AG09309 (cell line): Measurements from ENCODE around the gene CALHM1.

Experiments used
- DNase-seq: peaks from one replicate; pipeline ENCODE4 v3.0.0-alpha.2; 2010; ENCODE audit warnings: low read depth
- H3K4me3 ChIP-seq: 2 replicates; pipeline ENCODE4 v1.5.1; 2011; ENCODE audit warnings: mild to moderate bottlenecking, low read depth, low read length, moderate library complexity; ENCODE audit not compliant: control insufficient read depth
- CTCF ChIP-seq: IDR thresholded peaks from 2 replicates; pipeline ENCODE4 v1.5.1; 2011; ENCODE audit warnings: mild to moderate bottlenecking, low read depth, low read length, inconsistent platforms; ENCODE audit not compliant: insufficient read depth, control insufficient read depth; ENCODE audit errors: missing control alignments

CALHM1 gene

GRCh38 chr10:103481974-103482531 is 23.4 kb upstream of the CALHM1 start:
- peak; percentile 75 for TF ChIP-seq CTCF
- peak; percentile 32 for DNase-seq
- H3K4me3 ChIP-seq = no peak overlapping the region

DNA sequence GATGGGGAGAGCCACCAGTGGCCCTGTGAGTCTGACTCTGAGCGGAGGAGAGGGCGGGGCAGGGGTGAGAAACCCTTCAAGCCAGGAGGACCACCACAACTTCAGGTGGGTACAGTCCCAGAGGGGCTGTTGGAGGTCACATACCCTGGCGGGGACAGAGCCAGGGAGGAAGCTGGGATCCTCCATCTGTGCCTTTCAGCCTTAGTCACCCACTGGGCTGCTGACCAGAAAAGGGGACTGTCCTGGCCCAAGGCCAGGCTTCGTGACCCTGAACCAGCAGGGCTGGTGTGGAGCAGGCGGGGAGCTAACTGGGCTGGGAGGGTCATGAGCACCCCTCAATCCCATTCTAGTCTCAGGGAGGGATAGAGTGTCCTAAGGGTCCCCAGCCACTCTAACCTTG is 21.8 kb upstream of the CALHM1 start:
- no peak for TF ChIP-seq CTCF
- no peak overlapping the region for H3K4me3 ChIP-seq
- DNase-seq = no peak

- DNase-seq = no peak
- H3K4me3 ChIP-seq = no peak within 1 kb of the TSS
- TF ChIP-seq CTCF = no peak
Measured at GRCh38 chr10:103479135-103479534, 20.4 kb upstream of the CALHM1 start, which contains the start of gene CALHM3. Gene CALHM3 (minus strand): TSS chr10:103479240. CDS start chr10:103479032, 208 bp downstream.

GRCh38 chr10:103478671-103479070 is 20.0 kb upstream of the CALHM1 start:
- H3K4me3 ChIP-seq = no peak overlapping the region
- TF ChIP-seq CTCF = no peak
- no peak for DNase-seq

DNA sequence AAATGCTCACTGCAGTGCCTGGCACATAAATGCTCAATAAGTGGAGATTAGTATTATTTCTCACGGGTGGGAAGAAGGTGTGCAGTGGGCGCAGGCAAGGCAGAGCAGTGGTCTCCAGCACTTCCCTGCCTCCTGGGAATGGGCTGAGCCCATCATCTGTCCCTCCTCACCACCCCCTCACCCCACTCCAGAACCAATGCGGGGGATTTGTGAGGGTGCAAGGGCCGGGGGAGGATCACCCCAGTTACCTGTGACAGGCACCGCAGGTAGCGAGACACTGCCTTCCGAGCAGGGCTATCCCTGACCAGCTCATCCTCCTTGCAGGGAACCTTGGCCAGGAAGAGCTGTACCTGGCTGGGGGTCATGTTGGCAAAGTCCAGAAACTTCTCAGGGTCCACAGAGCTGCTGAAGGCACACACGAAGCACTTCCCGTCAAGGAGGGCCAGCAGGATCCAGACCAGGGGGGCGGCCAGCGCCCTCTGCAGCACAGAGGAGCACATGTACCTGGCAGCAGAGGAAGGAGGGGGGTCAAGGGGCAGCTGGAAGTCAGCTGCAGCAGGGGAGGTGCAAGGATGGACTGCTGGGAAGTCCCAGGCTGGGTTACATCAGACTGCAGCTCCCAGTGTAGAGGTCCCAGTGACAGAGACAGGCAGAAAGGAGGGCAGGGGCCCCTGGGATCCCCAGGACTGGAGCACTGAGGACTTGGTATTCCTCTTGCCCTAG is 17.5 kb upstream of the CALHM1 start:
- peak; percentile 22 for TF ChIP-seq CTCF
- no peak for DNase-seq
- H3K4me3 ChIP-seq = no peak overlapping the region

GRCh38 chr10:103475437-103475836 is 16.7 kb upstream of the CALHM1 start:
- TF ChIP-seq CTCF = no peak
- H3K4me3 ChIP-seq = no peak overlapping the region
- no peak for DNase-seq
